Measurements from ENCODE around the gene TUBG2. TPM values are rescaled to one million over a fixed set of nuclear protein-coding genes. Genes with fewer than 3 reads are reported as not detected.

The TUBG2 gene
- total RNA-seq, 1 donor from 2014 or later: 8.2 TPM

GRCh38 chr17:42692489-42692888 is 33.4 kb downstream of the TUBG2 start:
- FAIRE-seq (no peak), DNase-seq (ENCODE audit: low spot score in 2 of 2) (no peak)

- DNase-seq (ENCODE audit: low spot score in 2 of 2): no peak
- FAIRE-seq: no peak
Observed at GRCh38 chr17:42694524-42694923, 35.4 kb downstream of the TUBG2 start.

- no peak for FAIRE-seq
Observed at GRCh38 chr17:42695500-42695899, 36.4 kb downstream of the TUBG2 start.

DNA sequence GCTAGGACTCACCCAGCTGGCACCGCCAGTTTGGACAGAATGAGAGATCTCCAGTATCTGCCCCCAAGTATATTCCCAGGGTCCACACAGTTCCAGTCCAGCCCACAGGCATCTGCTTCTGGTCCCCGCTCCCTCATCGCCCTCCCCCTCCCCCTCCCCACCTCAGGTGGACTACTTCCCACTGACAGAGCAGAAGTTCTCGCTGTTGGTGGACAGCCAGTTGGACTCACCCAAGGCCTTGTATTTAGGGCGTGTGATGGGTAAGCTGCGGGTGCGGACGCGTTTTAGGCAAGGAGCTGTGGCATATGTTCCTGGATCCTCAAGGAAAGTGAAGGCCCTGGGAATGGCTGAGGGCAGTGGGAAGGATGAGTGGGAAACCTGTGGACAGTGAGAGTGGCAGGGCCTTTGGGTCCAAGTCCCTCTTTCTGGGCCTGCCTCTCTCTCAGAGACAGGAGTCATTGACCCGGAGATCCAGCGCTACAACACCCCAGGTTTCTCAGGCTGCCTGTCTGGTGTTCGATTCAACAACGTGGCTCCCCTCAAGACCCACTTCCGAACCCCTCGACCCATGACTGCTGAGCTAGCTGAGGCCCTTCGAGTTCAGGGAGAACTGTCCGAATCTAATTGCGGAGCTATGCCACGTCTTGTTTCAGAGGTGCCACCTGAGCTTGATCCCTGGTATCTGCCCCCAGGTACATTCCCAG is 38.2 kb downstream of the TUBG2 start:
- no peak for DNase-seq (ENCODE audit: low spot score in 2 of 2)
- no peak for FAIRE-seq

More at GRCh38 chr17:42695500-42695899, 36.4 kb downstream of the TUBG2 start:
- DNase-seq (ENCODE audit: low spot score in 2 of 2): no peak

DNA sequence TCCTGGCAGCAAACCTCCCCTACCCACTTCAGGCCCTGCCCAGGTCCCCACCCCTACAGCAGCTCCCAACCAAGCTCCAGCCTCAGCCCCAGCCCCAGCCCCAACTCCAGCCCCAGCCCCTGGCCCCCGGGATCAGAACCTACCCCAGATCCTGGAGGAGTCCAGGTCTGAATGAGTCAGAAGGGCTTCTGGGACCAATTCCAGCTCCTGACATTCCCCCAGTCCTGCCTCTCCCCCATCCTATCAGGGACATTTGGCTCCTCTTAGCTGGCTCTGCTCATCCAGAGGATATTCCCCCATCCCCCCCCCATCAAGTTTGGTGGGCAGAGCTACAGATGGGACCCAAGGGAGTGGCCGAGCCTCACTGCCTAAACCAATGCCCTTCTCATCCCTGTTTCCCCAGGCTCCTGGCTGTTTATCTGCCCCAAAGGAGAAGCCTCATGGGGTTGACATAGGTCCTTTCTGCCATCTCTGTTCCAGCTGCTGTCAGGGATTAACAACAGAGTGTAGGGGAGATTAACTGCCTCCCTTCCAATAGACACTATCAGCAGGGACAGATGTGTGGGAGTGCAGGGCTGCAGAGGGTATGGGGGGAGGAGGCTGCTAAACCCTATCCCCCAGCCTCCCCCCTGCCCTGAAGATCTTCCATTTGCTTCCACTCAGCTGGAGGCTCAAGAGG is 39.8 kb downstream of the TUBG2 start:
- DNase-seq (ENCODE audit: low spot score in 2 of 2): no peak

DNA sequence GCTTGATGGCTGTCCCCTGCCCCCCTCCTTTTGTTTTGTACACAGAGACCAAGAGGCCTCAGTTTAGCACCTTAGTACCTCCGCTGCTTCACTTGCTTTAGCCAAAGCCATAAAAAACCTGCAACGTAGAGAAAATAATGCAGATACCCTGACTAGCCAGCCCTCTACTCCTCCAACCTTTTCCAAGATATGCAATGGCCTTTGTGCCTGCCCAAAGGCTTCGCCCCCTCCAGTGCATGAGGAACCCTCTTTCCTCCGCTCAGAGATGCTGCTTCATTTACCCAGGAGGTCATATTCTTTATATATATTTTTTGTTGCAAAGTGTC is 40.3 kb downstream of the TUBG2 start:
- DNase-seq (ENCODE audit: low spot score in 2 of 2) (no peak), FAIRE-seq (no peak)

More for the DNA sequence above, 39.8 kb downstream of the TUBG2 start:
- FAIRE-seq: no peak

DNA sequence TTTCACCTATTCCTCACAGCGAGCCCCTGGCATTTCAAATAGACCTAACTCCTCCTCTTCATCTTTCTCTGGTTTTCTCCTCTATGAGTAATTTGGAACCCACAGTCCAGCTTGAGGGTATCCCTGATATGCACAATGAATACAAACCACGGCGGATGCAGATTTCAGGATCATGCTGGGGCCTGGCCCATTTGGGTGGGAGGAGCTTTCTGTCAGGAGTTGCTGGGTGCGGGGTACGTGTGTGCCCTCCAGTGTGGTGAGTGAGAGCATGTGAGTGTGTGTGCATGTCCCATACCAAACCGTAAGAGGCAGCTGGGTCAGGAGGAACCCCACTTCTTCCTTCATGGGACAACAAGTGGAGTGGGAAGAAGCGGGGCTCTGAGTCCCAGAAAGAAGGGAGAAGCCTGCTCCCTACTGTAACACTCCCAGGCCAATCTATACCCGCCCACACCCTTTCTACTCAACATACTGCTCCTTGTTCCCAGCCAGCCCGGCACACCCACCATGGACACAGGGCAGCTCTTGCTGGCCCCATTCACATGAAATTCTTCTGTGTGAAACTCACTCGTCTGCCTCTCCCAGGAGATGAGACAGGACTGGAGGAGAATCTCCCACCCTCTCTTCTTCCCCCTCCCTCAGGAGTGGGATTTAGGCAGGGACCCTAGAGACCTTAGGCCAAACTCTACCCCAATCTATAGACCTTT is 41.7 kb downstream of the TUBG2 start:
- no peak for FAIRE-seq
- DNase-seq (ENCODE audit: low spot score in 2 of 2): no peak

GRCh38 chr17:42702446-42702845 is 43.4 kb downstream of the TUBG2 start:
- no peak for FAIRE-seq

GRCh38 chr17:42704490-42704836 is 45.4 kb downstream of the TUBG2 start:
- FAIRE-seq (no peak), DNase-seq (ENCODE audit: low spot score in 2 of 2) (no peak)

More at GRCh38 chr17:42702446-42702845, 43.4 kb downstream of the TUBG2 start:
- no peak for DNase-seq (ENCODE audit: low spot score in 2 of 2)

DNA sequence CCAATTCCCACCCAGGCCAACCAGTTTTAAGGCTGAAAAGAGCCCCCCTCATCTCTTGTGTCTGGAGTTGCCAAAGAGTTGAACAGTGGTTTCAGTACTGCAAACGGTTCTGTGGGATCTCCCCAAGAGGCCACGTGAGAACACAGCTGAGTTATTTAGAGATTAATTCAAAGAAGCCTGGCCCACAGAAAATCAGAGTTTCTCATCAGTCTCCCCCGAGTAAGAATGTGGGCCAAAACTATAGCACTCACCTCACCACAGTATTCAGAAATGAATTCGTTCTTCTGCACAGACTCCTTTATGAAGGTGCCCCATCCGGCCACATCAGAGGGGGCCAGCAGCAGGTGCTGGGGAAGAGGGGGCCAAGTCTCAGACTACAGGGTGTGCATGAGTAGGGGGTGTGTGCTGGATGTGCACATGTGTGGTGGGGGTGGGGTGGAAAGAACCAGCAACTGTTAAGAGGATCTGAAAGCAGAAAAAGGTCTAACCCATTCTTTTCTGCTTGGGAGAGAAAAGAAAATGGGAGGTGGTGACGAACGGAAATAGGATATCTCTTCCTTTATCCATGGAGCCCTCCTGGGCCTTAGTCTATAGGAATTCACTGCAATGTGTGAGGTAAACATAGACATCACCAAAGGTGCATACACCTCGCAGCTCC is 45.9 kb downstream of the TUBG2 start:
- FAIRE-seq: no peak

GRCh38 chr17:42706732-42707131 is 47.6 kb downstream of the TUBG2 start:
- no peak for DNase-seq (ENCODE audit: low spot score in 2 of 2)
- no peak for FAIRE-seq

More for the DNA sequence above, 45.9 kb downstream of the TUBG2 start:
- DNase-seq (ENCODE audit: low spot score in 2 of 2): no peak

DNA sequence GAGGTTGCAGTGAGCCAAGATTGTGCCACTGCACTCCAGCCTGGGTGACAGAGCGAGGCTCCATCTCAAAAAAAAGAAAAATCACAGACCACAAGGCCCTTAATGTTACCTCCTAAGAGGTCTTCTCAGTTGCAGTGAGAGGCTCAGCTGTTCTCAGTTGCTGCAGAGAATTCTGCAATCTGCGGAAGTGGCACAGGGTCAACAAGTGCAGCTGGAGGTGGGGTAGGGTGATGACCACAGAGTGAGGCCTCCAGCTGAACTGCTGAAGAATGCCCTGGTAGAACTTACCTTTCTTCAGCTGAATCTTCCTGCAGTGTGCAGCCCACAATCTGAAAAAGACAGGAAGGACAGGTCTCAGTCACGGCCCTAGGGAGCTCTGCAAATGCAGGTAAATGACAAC is 49.5 kb downstream of the TUBG2 start:
- FAIRE-seq: no peak

GRCh38 chr17:42709561-42709960 is 50.5 kb downstream of the TUBG2 start:
- FAIRE-seq (no peak), DNase-seq (ENCODE audit: low spot score in 2 of 2) (no peak)

More for the DNA sequence above, 49.5 kb downstream of the TUBG2 start:
- DNase-seq (ENCODE audit: low spot score in 2 of 2): no peak

Small RNAs within 50 kb of the gene (small RNA-seq; reads per million reads assigned to genes)
- not detected for gene MIR6780A

Other genes starting within 250 kb of the TUBG2 start
- gene CAVIN1, start 236.0 kb upstream of the TUBG2 start, total RNA-seq: 8.2 TPM
- 207 TPM for gene ATP6V0A1, start 200.4 kb upstream of the TUBG2 start, total RNA-seq
- 10.6 TPM for gene NAGLU, start 123.0 kb upstream of the TUBG2 start, total RNA-seq
- 1.6 TPM for gene HSD17B1, start 106.4 kb upstream of the TUBG2 start, total RNA-seq
- gene COASY, start 97.1 kb upstream of the TUBG2 start, total RNA-seq: 4.1 TPM
- 22.8 TPM for gene MLX, start 92.2 kb upstream of the TUBG2 start, total RNA-seq
- 4.5 TPM for gene PSMC3IP, start 81.6 kb upstream of the TUBG2 start, total RNA-seq
- gene RETREG3, start 49.9 kb upstream of the TUBG2 start, total RNA-seq: 59.5 TPM
- 11.4 TPM for gene TUBG1, start 49.6 kb upstream of the TUBG2 start, total RNA-seq
- 2.0 TPM for gene PLEKHH3, start 17.7 kb downstream of the TUBG2 start, total RNA-seq
- 0.41 TPM for gene CCR10, start 22.6 kb downstream of the TUBG2 start, total RNA-seq
- gene CNTNAP1, start 23.2 kb downstream of the TUBG2 start, total RNA-seq: 5.3 TPM
- gene EZH1, start 85.8 kb downstream of the TUBG2 start, total RNA-seq: 24.9 TPM
- gene RAMP2, start 101.9 kb downstream of the TUBG2 start, total RNA-seq: 15.9 TPM
- 26.1 TPM for gene VPS25, start 114.2 kb downstream of the TUBG2 start, total RNA-seq
- gene WNK4, start 121.3 kb downstream of the TUBG2 start, total RNA-seq: 0.41 TPM
- 98.6 TPM for gene COA3, start 139.4 kb downstream of the TUBG2 start, total RNA-seq
- gene CNTD1, start 139.6 kb downstream of the TUBG2 start, total RNA-seq: 0.82 TPM
- 74.6 TPM for gene BECN1, start 165.0 kb downstream of the TUBG2 start, total RNA-seq
- 37.9 TPM for gene PSME3, start 174.1 kb downstream of the TUBG2 start, total RNA-seq
- gene AOC2, start 185.3 kb downstream of the TUBG2 start, total RNA-seq: 0.41 TPM
- gene AOC3, start 191.9 kb downstream of the TUBG2 start, total RNA-seq: 0.41 TPM
- gene G6PC1, start 241.5 kb downstream of the TUBG2 start, total RNA-seq: not detected